ENCODE results near the gene MBD3L2B.

DNA sequence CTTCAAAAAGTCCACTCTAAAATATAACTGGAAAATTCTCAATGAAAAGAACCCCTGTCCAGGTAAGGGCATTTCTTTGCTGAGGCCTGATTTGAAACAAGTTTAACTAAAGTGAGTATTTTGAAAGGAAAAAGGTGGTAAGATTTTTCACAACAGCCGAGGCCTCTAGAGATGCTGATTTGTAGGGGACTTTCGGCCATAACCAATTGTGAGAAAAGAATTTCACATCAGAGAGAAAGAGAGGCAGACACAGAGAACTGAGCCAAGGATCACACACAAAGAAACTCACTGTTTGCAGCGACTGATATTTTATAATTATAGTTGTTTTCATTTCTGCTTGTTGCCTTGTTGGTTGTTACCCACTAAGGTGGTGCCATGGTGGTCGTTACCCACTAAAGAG lies 24.4 kb downstream of the MBD3L2B start:
- TF ChIP-seq, protein P1, sequence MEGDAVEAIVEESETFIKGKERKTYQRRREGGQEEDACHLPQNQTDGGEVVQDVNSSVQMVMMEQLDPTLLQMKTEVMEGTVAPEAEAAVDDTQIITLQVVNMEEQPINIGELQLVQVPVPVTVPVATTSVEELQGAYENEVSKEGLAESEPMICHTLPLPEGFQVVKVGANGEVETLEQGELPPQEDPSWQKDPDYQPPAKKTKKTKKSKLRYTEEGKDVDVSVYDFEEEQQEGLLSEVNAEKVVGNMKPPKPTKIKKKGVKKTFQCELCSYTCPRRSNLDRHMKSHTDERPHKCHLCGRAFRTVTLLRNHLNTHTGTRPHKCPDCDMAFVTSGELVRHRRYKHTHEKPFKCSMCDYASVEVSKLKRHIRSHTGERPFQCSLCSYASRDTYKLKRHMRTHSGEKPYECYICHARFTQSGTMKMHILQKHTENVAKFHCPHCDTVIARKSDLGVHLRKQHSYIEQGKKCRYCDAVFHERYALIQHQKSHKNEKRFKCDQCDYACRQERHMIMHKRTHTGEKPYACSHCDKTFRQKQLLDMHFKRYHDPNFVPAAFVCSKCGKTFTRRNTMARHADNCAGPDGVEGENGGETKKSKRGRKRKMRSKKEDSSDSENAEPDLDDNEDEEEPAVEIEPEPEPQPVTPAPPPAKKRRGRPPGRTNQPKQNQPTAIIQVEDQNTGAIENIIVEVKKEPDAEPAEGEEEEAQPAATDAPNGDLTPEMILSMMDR (IDR thresholded peaks at IDR 0.05), result no peak
- TF ChIP-seq ZFX (IDR thresholded peaks at IDR 0.05; ENCODE audit: borderline replicate concordance), result no peak

Data from 22Rv1 (cell line).